Neural progenitor cell (in vitro differentiated cells): ENCODE measurements around the gene DCUN1D5. TPM values are rescaled to one million over a fixed set of nuclear protein-coding genes. Genes with fewer than 3 reads are reported as not detected.

Experiments used
- DNase-seq: peaks from one replicate; pipeline ENCODE4 v3.0.0-alpha.2; 2016; ENCODE audit warnings: low spot score
- H2AFZ ChIP-seq: fragments of 200-600 bp; sonication (generic); replicated peaks from 2 replicates; pipeline ENCODE4 v1.6.1; 2016; ENCODE audit warnings: antibody characterized with exemption
- H3F3A ChIP-seq: fragments of 200-600 bp; sonication (generic); 2 replicates; pipeline ENCODE4 v1.6.1; 2016; ENCODE audit warnings: antibody characterized with exemption, low read depth
- H3K27ac ChIP-seq: fragments of 200-600 bp; sonication (generic); 2 replicates; pipeline ENCODE4 v1.5.1; 2016; ENCODE audit warnings: mild to moderate bottlenecking
- H3K27me3 ChIP-seq: fragments of 200-600 bp; sonication (generic); 2 replicates; pipeline ENCODE4 v1.6.1; 2016; ENCODE audit warnings: mild to moderate bottlenecking, moderate library complexity
- H3K36me3 ChIP-seq: fragments of 200-600 bp; sonication (generic); 2 replicates; pipeline ENCODE4 v1.5.1; 2016
- H3K4me1 ChIP-seq: fragments of 200-600 bp; sonication (generic); 2 replicates; pipeline ENCODE4 v1.6.1; 2016; ENCODE audit warnings: mixed run types
- H3K4me2 ChIP-seq: fragments of 200-600 bp; sonication (generic); 2 replicates; pipeline ENCODE4 v1.6.1; 2016
- H3K4me3 ChIP-seq: fragments of 200-600 bp; sonication (generic); 2 replicates; pipeline ENCODE4 v1.5.1; 2016
- H3K79me2 ChIP-seq: fragments of 200-600 bp; sonication (generic); 2 replicates; pipeline ENCODE4 v1.6.1; 2016; ENCODE audit warnings: low read depth
- H3K9ac ChIP-seq: fragments of 200-600 bp; sonication (generic); 2 replicates; pipeline ENCODE4 v1.6.1; 2016
- H3K9me3 ChIP-seq: fragments of 200-600 bp; sonication (generic); 2 replicates; pipeline ENCODE4 v1.5.1; 2016; ENCODE audit warnings: low read depth
- H4K20me1 ChIP-seq: fragments of 200-600 bp; sonication (generic); 2 replicates; pipeline ENCODE4 v1.6.1; 2016; ENCODE audit warnings: low read depth
- H3K27ac Mint-ChIP-seq: 3 replicates; pipeline ENCODE4 v1.8.0; 2021; ENCODE audit warnings: mixed read lengths
- H3K27me3 Mint-ChIP-seq: 2 replicates; pipeline ENCODE4 v1.8.0; 2022; ENCODE audit warnings: low read depth, mild to moderate bottlenecking, inconsistent platforms, moderate library complexity, mixed read lengths; ENCODE audit not compliant: insufficient read depth
- H3K36me3 Mint-ChIP-seq: 3 replicates; pipeline ENCODE4 v1.8.0; 2021; ENCODE audit warnings: mixed read lengths
- H3K4me1 Mint-ChIP-seq: 3 replicates; pipeline ENCODE4 v1.8.0; 2021; ENCODE audit warnings: mixed read lengths
- H3K4me3 Mint-ChIP-seq: 3 replicates; pipeline ENCODE4 v1.8.0; 2021; ENCODE audit warnings: mild to moderate bottlenecking, moderate library complexity, mixed read lengths
- H3K9me3 Mint-ChIP-seq: 3 replicates; pipeline ENCODE4 v1.8.0; 2020; ENCODE audit warnings: mixed read lengths
- EZH2 ChIP-seq: fragments of 200-600 bp; sonication (generic); IDR thresholded peaks from 2 replicates; pipeline ENCODE4 v1.6.1; 2017; ENCODE audit warnings: antibody characterized with exemption, mild to moderate bottlenecking, moderate library complexity
- EZH2phosphoT487 ChIP-seq: fragments of 200-600 bp; sonication (generic); IDR thresholded peaks from 2 replicates; pipeline ENCODE4 v1.6.1; 2017; ENCODE audit warnings: antibody characterized with exemption
- total RNA-seq: library from RNA; depleted of rRNA; stranded (reverse); fragments of >200 nt; gene quantifications from 2 replicates; pipeline ENCODE4 v1.2.3, GENCODE V29; 2015; ENCODE audit warnings: low replicate concordance
- TF ChIP-seq, protein P1 (sequence below): fragments of 200-600 bp; sonication (generic); IDR thresholded peaks from 2 replicates; pipeline ENCODE4 v1.5.1; 2017; ENCODE audit warnings: antibody characterized with exemption, mild to moderate bottlenecking

Gene DCUN1D5
- total RNA-seq, 1 donor from 2014 or later: 75.9 TPM

DNA sequence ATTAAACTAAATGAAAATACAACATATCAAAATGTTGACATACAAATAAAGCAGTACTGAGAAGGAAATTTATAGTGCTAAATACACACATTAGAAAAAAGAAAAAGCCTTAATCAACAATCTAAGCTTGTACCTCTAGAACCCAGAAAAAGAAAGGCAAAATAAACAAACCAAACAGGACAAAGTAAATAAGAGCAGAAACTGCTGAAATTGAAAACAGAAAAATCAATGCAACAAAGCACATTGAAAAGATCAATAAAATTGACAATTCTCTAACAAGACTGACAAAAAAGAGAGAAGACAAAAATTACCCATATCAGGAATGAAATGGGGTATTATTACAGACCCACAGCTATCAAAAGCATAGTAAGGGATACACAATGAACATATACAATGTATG, 21.0 kb downstream of the DCUN1D5 start:
- no peak overlapping the region for H3K4me2 ChIP-seq
- no peak overlapping the region for H2AFZ ChIP-seq
- no peak overlapping the region for H3K9ac ChIP-seq
- Mint-ChIP-seq H3K27ac (no peak overlapping the region), H3K36me3 (peaks cover 36% of the 10 kb centered on the region), H3K4me3 (no peak overlapping the region), H3K27me3 (peaks cover 4% of the 10 kb centered on the region), H3K9me3 (no peaks in the 10 kb centered on the region), H3K4me1 (no peaks in the 10 kb centered on the region)
- H4K20me1 ChIP-seq: no peaks in the 10 kb centered on the region
- no peak overlapping the region for H3K27ac ChIP-seq
- DNase-seq: no peak
- peaks cover 8% of the 10 kb centered on the region for H3K36me3 ChIP-seq
- TF ChIP-seq EZH2: no peak
- TF ChIP-seq EZH2phosphoT487: no peak
- TF ChIP-seq, protein P1, sequence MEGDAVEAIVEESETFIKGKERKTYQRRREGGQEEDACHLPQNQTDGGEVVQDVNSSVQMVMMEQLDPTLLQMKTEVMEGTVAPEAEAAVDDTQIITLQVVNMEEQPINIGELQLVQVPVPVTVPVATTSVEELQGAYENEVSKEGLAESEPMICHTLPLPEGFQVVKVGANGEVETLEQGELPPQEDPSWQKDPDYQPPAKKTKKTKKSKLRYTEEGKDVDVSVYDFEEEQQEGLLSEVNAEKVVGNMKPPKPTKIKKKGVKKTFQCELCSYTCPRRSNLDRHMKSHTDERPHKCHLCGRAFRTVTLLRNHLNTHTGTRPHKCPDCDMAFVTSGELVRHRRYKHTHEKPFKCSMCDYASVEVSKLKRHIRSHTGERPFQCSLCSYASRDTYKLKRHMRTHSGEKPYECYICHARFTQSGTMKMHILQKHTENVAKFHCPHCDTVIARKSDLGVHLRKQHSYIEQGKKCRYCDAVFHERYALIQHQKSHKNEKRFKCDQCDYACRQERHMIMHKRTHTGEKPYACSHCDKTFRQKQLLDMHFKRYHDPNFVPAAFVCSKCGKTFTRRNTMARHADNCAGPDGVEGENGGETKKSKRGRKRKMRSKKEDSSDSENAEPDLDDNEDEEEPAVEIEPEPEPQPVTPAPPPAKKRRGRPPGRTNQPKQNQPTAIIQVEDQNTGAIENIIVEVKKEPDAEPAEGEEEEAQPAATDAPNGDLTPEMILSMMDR: no peak
- H3K4me1 ChIP-seq: no peaks in the 10 kb centered on the region
- H3K4me3 ChIP-seq: no peak overlapping the region
- no peaks in the 10 kb centered on the region for H3K27me3 ChIP-seq
- peaks cover 81% of the 10 kb centered on the region for H3K79me2 ChIP-seq
- no peaks in the 10 kb centered on the region for H3K9me3 ChIP-seq
- no peaks in the 10 kb centered on the region for H3F3A ChIP-seq

DNA sequence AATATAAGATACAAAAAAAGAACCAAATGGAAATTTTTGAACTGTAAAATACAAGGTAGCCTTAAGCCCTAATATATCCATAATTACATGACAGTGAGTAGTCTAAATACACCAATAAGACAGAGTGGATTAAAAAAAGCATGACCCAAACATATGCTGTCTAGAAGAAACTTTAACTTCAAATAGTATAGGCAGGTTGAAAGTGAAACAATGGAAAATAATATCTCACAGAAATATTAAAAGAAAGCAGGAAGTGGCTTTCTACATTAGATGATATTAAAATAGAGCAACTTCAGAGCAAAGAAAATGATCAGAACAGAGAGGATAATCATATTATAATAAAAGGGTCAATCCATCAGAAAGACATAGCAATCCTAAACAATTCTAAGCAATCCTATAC, 21.8 kb downstream of the DCUN1D5 start:
- Histone ChIP-seq H3K79me2 (peaks cover 72% of the 10 kb centered on the region), H3K4me3 (no peak overlapping the region), H3K4me2 (no peak overlapping the region), H4K20me1 (no peaks in the 10 kb centered on the region), H3K27me3 (no peaks in the 10 kb centered on the region), H3K36me3 (peaks cover 11% of the 10 kb centered on the region), H3K27ac (no peak overlapping the region), H3K9ac (no peak overlapping the region), H2AFZ (no peak overlapping the region), H3K4me1 (no peaks in the 10 kb centered on the region), H3K9me3 (no peaks in the 10 kb centered on the region), H3F3A (no peaks in the 10 kb centered on the region)
- Mint-ChIP-seq H3K4me3 (no peak overlapping the region), H3K9me3 (no peaks in the 10 kb centered on the region), H3K27ac (no peak overlapping the region), H3K4me1 (no peaks in the 10 kb centered on the region), H3K27me3 (peaks cover under 1% of the 10 kb centered on the region), H3K36me3 (peaks cover 35% of the 10 kb centered on the region)
- DNase-seq: no peak
- TF ChIP-seq, protein P1: no peak
- TF ChIP-seq EZH2 (no peak), EZH2phosphoT487 (no peak)

DNA sequence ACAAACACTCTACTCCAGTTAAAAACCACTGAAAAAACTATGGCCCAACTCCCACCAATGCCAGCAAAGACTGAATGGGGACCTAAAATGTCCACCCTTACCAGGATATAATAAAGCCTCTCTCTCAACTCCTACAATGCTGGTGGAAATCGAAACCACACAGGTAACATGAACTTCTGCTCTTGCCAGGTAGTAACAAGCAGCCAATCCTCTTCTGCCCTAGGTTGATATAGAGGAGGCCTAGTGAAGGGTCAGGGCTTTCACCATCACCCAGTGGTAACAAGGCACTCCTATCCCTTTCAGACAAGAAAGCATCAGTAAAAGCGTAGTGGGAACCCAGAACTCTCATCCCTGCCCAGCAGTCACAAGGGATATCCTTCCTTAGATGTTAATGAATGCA, 22.6 kb downstream of the DCUN1D5 start:
- DNase-seq: no peak
- Histone ChIP-seq H3K9ac (no peak overlapping the region), H3K79me2 (peaks cover 67% of the 10 kb centered on the region), H3K9me3 (no peaks in the 10 kb centered on the region), H3K4me1 (no peaks in the 10 kb centered on the region), H4K20me1 (no peaks in the 10 kb centered on the region), H3K27ac (no peak overlapping the region), H3K4me3 (no peak overlapping the region), H3K36me3 (peaks cover 17% of the 10 kb centered on the region), H3K27me3 (no peaks in the 10 kb centered on the region), H3K4me2 (no peak overlapping the region), H2AFZ (no peak overlapping the region), H3F3A (no peaks in the 10 kb centered on the region)
- Mint-ChIP-seq H3K4me3 (no peak overlapping the region), H3K27ac (no peak overlapping the region), H3K36me3 (peaks cover 31% of the 10 kb centered on the region), H3K4me1 (no peaks in the 10 kb centered on the region), H3K9me3 (no peaks in the 10 kb centered on the region), H3K27me3 (no peaks in the 10 kb centered on the region)
- TF ChIP-seq EZH2 (no peak), EZH2phosphoT487 (no peak)
- TF ChIP-seq, protein P1: no peak
